ENCODE data around the gene PDCD11. TPM values are rescaled to one million over a fixed set of nuclear protein-coding genes. Genes with fewer than 3 reads are reported as not detected.

The PDCD11 gene
- total RNA-seq, 1 donor from 2014 or later: 105 TPM

Other genes starting within 250 kb of the PDCD11 start
- 51.8 and 57.6 TPM in 2 replicates for gene NT5C2, start 203.4 kb upstream of the PDCD11 start, total RNA-seq
- not detected in 2 replicates for gene RPEL1, start 150.7 kb upstream of the PDCD11 start, total RNA-seq
- 0.92 and 1.4 TPM in 2 replicates for gene INA, start 119.5 kb upstream of the PDCD11 start, total RNA-seq
- 19.3 and 19.7 TPM in 2 replicates for gene PCGF6, start 45.5 kb upstream of the PDCD11 start, total RNA-seq
- gene TAF5, start 28.6 kb upstream of the PDCD11 start, total RNA-seq: 11.9 and 12.1 TPM in 2 replicates
- gene ATP5MK, start 151 bp upstream of the PDCD11 start, total RNA-seq: 477 and 504 TPM in 2 replicates
- gene CALHM2, start 55.7 kb downstream of the PDCD11 start, total RNA-seq: 14.0 and 17.5 TPM in 2 replicates
- gene CALHM1, start 62.3 kb downstream of the PDCD11 start, total RNA-seq: not detected in 2 replicates
- gene CALHM3, start 82.6 kb downstream of the PDCD11 start, total RNA-seq: not detected in 2 replicates
- 2.8 and 3.1 TPM in 2 replicates for gene NEURL1, start 97.1 kb downstream of the PDCD11 start, total RNA-seq